OCI-LY3 (cell line): ENCODE measurements around the gene ANKS1B.

Experiments used
- H2AFZ ChIP-seq: fragments of 200-600, 300-600 bp; shearing (Covaris generic); 2 replicates; pipeline ENCODE4 v1.6.0; 2014; ENCODE audit warnings: antibody characterized with exemption, low read depth, low read length
- H3K27ac ChIP-seq: fragments of 200-600, 300-600 bp; sonication (generic); 2 replicates; pipeline ENCODE4 v1.5.1; 2014; ENCODE audit warnings: mild to moderate bottlenecking, low read length, moderate library complexity, mixed read lengths
- H3K27me3 ChIP-seq: fragments of 200-600, 300-600 bp; sonication (generic); 2 replicates; pipeline ENCODE4 v1.6.1; 2014; ENCODE audit warnings: low read depth, low read length, mixed read lengths
- H3K36me3 ChIP-seq: fragments of 200-600, 300-600 bp; sonication (generic); replicated peaks from 2 replicates; pipeline ENCODE3; 2014; ENCODE audit warnings: low read depth, low read length, mixed read lengths
- H3K4me1 ChIP-seq: fragments of 300-600, 200-600 bp; sonication (generic); 2 replicates; pipeline ENCODE4 v1.6.1; 2014; ENCODE audit warnings: low read length, mixed read lengths
- H3K4me2 ChIP-seq: fragments of 200-600, 300-600 bp; sonication (generic); 2 replicates; pipeline ENCODE4 v1.6.1; 2014; ENCODE audit warnings: low read length, mixed read lengths
- H3K4me3 ChIP-seq: fragments of 300-600, 200-600 bp; sonication (generic); 2 replicates; pipeline ENCODE4 v1.5.1; 2014; ENCODE audit warnings: antibody characterized with exemption, mild to moderate bottlenecking, low read length, moderate library complexity
- H3K79me2 ChIP-seq: fragments of 300-600, 200-600 bp; shearing (Covaris generic); 2 replicates; pipeline ENCODE4 v1.6.1; 2014; ENCODE audit warnings: mild to moderate bottlenecking, low read length, mixed read lengths
- H3K9ac ChIP-seq: fragments of 300-600, 200-600 bp; shearing (Covaris generic); 2 replicates; pipeline ENCODE4 v1.6.0; 2014; ENCODE audit warnings: mild to moderate bottlenecking, low read length, moderate library complexity
- H3K9me3 ChIP-seq: fragments of 200-600, 300-600 bp; shearing (Covaris generic); 2 replicates; pipeline ENCODE4 v1.6.1; 2014; ENCODE audit warnings: low read length, mixed read lengths; ENCODE audit not compliant: insufficient read depth
- H4K20me1 ChIP-seq: fragments of 200-600, 300-600 bp; sonication (generic); 2 replicates; pipeline ENCODE4 v1.6.1; 2016; ENCODE audit warnings: low read length, mixed read lengths; ENCODE audit not compliant: insufficient read depth
- EZH2phosphoT487 ChIP-seq: fragments of 200-600 bp; shearing (Covaris generic); IDR thresholded peaks from 2 replicates; pipeline ENCODE4 v1.6.1; 2018; ENCODE audit warnings: antibody characterized with exemption, mixed run types, low read depth
- TF ChIP-seq, protein P1 (sequence below): fragments of 200-600, 300-600 bp; sonication (generic); IDR thresholded peaks from 2 replicates; pipeline ENCODE4 v1.5.1; 2014; ENCODE audit warnings: antibody characterized with exemption, low read length, low read depth

Gene ANKS1B

GRCh38 chr12:99029511-99030271, 955.0 kb downstream of the ANKS1B start:
- TF ChIP-seq EZH2phosphoT487, result no peak
- TF ChIP-seq, protein P1, sequence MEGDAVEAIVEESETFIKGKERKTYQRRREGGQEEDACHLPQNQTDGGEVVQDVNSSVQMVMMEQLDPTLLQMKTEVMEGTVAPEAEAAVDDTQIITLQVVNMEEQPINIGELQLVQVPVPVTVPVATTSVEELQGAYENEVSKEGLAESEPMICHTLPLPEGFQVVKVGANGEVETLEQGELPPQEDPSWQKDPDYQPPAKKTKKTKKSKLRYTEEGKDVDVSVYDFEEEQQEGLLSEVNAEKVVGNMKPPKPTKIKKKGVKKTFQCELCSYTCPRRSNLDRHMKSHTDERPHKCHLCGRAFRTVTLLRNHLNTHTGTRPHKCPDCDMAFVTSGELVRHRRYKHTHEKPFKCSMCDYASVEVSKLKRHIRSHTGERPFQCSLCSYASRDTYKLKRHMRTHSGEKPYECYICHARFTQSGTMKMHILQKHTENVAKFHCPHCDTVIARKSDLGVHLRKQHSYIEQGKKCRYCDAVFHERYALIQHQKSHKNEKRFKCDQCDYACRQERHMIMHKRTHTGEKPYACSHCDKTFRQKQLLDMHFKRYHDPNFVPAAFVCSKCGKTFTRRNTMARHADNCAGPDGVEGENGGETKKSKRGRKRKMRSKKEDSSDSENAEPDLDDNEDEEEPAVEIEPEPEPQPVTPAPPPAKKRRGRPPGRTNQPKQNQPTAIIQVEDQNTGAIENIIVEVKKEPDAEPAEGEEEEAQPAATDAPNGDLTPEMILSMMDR, result no peak

DNA sequence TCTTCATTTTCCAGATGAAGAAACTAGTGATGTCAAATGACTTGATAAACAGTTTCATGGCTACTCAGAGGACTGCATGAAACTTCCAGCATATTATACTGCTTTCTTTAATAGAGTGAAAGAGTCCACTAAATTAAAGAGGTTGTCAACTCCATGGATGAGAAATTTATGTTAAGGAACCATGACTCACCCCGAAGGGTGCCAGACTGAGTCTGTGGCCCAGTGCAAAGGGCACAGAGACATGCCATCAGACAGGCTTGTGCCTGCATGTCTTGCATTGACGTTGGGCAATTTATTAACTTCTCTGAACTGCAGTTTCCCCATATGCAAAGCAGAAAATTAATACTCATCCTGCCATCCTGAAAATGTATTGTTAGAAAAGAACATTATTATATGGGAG, 957.3 kb downstream of the ANKS1B start:
- no peak for TF ChIP-seq EZH2phosphoT487
- TF ChIP-seq, protein P1, result no peak
- Histone ChIP-seq H3K4me1 (peaks cover 58% of the 10 kb centered on the region), H4K20me1 (no peaks in the 10 kb centered on the region), H3K4me3 (no peak overlapping the region), H3K27ac (no peak overlapping the region), H3K79me2 (no peaks in the 10 kb centered on the region), H3K4me2 (no peak overlapping the region), H3K9ac (no peak overlapping the region), H2AFZ (no peak overlapping the region), H3K27me3 (no peaks in the 10 kb centered on the region), H3K36me3 (no peaks in the 10 kb centered on the region), H3K9me3 (no peaks in the 10 kb centered on the region)

More at GRCh38 chr12:99029511-99030271, 955.0 kb downstream of the ANKS1B start:
- no peaks in the 10 kb centered on the region for H4K20me1 ChIP-seq
- no peak overlapping the region for H3K27ac ChIP-seq
- H3K9ac ChIP-seq, result no peak overlapping the region
- H3K36me3 ChIP-seq, result no peaks in the 10 kb centered on the region
- H3K4me1 ChIP-seq, result peaks cover 51% of the 10 kb centered on the region
- H3K27me3 ChIP-seq, result no peaks in the 10 kb centered on the region
- H3K79me2 ChIP-seq, result no peaks in the 10 kb centered on the region
- no peak overlapping the region for H3K4me2 ChIP-seq
- H3K4me3 ChIP-seq, result no peak overlapping the region
- H3K9me3 ChIP-seq, result no peaks in the 10 kb centered on the region
- H2AFZ ChIP-seq, result no peak overlapping the region

DNA sequence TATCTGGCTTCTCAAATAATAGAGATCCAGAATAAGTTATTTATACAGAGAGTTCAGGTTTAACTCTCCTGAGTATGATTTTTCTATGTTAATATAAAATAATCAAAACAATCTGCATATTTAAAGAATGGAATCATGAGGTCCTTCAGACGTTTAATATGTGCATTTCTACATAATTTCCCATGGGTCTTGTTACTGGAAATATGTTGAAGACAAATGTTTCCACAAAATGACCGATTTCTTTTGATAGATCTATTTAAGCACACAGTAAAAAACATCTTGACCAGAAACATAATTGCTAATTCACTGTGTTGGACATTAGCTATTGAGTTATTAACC, 957.7 kb downstream of the ANKS1B start:
- H3K4me3 ChIP-seq, result no peak overlapping the region
- H3K9me3 ChIP-seq, result no peaks in the 10 kb centered on the region
- no peaks in the 10 kb centered on the region for H3K79me2 ChIP-seq
- no peaks in the 10 kb centered on the region for H4K20me1 ChIP-seq
- no peaks in the 10 kb centered on the region for H3K27me3 ChIP-seq
- peaks cover 58% of the 10 kb centered on the region for H3K4me1 ChIP-seq
- no peak overlapping the region for H3K9ac ChIP-seq
- no peak for TF ChIP-seq EZH2phosphoT487
- TF ChIP-seq, protein P1, result no peak
- H3K4me2 ChIP-seq, result peak overlapping the region; percentile 55; the same call in 1 of the 2 replicates
- no peak overlapping the region for H3K27ac ChIP-seq
- no peak overlapping the region for H2AFZ ChIP-seq
- no peaks in the 10 kb centered on the region for H3K36me3 ChIP-seq

DNA sequence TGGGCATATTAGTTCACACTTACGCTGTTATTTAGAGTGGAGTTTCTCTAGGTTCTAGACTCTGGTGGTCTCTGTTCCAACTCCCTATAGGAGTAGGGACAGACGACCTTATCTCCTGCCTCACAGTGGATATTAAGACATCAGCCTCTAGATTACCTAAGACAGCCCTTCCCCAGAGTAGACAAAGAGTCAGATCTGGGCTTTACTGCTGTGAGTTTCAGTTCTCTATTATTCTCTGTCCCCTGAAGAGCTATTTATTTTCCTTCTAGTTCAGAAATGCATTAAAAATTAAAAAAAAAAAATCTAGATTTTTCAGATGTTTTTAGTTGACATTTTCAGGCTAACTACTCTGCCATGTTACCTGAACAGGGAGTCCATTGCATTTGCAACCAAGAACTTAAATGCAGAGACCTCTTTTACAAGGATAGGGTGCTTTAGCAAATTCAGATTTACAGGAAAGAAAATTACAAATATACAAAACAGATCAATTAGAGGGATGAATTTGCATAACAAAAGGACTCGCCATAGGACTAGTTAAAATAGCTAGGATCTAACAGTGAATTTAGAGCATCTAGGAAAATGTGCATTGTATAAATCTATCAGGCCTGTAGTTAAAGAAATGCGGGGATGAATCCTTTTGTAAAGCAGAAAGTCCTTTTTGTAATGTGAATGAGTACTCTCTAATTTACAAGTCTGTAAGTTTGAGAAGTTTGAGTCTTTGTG, 958.2 kb downstream of the ANKS1B start:
- Histone ChIP-seq H3K4me3 (no peak overlapping the region), H3K79me2 (no peaks in the 10 kb centered on the region), H3K4me1 (peaks cover 60% of the 10 kb centered on the region), H2AFZ (no peak overlapping the region; the same call in 1 of the 2 replicates), H3K9me3 (no peaks in the 10 kb centered on the region), H3K36me3 (no peaks in the 10 kb centered on the region), H3K27me3 (no peaks in the 10 kb centered on the region), H3K9ac (no peak overlapping the region), H4K20me1 (no peaks in the 10 kb centered on the region), H3K27ac (peak overlapping the region; percentile 54), H3K4me2 (peak overlapping the region; percentile 55)
- TF ChIP-seq, protein P1, result no peak
- no peak for TF ChIP-seq EZH2phosphoT487
